ENCODE results near the gene KCNQ1.

KCNQ1 gene

DNA sequence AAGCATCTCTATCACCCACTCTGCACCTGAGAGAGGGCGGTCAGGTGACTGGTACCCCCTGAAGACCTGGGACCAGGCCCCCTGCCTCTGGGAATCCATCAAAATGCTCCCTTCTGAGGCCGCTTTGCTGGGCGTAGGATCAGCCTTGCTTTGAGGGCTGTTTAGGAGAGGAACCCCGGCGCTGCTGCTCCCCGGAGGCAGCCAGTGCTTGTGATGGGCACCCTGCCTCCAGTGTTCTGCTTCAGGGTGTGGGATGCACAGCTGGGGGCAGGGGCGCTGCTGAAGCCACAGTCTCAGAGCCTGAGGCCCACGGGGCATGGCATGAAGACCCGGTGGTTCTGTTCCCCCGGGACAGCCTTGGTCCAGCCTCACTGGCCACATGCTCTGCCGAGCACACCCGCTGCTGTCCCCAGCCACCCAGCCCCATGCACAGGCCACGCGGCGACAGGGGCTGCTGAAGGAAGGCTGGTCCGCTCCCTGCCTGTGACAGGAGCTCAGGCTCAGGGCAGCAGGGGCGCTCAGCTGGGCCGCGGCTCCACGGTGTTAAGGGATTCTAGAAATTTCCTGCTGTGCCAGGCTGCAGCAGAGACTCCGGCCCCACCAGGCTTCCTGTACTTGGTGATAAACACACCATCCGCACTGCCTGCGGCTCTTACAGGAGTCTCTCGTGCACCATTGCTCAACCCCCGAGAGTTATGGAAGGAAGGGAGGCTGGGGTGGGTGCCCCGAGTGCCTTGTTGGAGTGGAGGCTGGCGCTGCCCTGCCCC is 91.0 kb downstream of the KCNQ1 start:
- DNase-seq (ENCODE audit: low spot score), result no peak

GRCh38 chr11:2536440-2536989 is 91.7 kb downstream of the KCNQ1 start:
- DNase-seq (ENCODE audit: low spot score), result no peak

DNA sequence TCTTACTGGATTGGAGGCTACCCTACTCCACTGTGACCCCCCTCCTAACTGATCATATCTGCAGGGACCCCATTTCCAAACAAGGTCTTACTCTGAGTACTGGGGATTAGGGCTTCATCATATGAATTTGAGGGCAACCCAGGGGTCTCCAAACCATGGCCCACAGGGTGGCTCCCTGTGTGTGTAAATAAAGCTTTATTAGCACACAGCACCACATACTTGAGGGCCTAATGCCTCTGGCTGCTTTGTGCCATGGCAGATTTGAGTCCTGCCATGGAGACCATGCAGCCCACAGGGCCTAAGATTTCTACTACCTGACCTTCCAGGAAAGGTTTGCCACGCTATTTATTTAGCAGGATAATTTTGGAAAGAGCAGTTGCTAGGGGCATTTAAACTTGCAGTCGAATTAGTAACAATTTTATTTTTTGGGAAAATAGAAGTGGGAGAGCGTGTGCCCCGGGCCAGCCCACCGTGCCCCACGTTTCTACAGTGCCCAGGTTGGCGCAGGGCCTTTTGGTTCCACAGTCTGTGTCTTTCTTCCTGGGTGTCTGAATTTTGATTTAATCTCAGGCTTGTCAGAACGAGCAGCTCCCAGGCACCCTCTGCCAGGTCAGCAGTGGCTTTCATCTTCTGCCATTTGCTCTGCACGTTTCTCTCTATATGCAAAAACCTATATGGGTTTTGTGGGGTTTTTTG is 92.3 kb downstream of the KCNQ1 start:
- no peak for DNase-seq (ENCODE audit: low spot score)

GRCh38 chr11:2537896-2538724 is 93.3 kb downstream of the KCNQ1 start:
- DNase-seq (ENCODE audit: low spot score), result no peak

DNA sequence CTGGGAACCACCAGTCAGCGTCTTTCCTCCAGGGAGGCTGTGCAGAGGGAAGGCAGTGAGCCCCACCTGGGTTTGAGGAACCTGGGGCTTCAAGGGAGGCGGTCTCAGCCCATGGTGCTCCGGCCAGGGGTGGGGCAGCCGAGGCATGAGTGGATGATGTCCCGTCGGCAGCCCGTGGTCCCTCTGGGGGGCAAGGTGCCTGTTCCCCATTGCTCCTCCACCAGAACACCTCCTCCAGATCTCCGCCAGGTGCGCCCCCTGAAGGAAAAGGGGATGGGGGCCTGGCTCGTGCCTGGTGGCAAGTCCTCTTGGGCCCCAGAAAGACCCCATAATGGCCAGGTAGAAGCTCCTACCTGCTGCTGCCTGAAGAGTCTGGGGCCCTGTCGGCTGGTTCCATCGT is 94.1 kb downstream of the KCNQ1 start:
- DNase-seq (ENCODE audit: low spot score), result no peak

DNA sequence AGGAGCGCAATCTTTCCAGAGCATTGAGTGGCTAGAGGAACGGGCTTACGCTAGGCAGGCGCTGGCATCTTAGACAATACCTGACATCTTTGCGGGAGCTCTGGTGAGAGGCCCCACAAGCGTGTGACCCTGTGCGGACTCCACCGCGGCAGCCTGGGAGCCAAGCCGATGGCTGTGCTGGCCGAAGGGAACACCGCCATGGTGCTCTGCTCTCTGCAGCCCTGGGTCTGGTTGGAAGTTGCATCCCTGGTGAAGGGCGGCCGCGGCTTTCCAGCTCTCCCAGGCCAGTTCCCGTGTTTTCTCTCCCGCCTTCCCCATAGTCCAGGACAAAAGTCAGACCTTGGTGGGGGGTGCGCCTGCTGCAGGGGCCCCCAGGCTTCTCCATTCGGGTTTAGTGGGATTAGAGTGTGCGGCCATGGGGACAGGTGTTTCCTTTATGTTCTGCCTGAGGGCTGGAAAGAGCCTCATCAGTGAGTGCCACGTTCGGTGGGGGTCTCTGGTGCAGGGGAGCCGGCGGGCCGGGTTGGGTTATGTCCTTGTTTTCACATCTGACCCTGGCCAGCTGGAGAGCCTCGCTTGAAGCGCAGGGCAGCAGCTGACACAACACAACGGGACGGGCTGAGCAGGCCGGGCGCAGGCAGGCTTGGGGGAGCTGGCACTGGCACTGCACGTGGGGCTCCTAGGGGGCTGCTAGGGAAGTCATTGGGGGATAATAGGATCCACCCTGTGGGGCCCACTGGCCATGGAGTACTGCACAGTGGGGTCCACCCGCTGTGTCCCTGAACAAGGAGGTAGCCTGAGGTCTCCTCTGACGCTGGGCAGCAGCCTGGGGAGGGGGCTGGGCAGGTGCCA is 94.8 kb downstream of the KCNQ1 start:
- DNase-seq (ENCODE audit: low spot score), result no peak

DNA sequence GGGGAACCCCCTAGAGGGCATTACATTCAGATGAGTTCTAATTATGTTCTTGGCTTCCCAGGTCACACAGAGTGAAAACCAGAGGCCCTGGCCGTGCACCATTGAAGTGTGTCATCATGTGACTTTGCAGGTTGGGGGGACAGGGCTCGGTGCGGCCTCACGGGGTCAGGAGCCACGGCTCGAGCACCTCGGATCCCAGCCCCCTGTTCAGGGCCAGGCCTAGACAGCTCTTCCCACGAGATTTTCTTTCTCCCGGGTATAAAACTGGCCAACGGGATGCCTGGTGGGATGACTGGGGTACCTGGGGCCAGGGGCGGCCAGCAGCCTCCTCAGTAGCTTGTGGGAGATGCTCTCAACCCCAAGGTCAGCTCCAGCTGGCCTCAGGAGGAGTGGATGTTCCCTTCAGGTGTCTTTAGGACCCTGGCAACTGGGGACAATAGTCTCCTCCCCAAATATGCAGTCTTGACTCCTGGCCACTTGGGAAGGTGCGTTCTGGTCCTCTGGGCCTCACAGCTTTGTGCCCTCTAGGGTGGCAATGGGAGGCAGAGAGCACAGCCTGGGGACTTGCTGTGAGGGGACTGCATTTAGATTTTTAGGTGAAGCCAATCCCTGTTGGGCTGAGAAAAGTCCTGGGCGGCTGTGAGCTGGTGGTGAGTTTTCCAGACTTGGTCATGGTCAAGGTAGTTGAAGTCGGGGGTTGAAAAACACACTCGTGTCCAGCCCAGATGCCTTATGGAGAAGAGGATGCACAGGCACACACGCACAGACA is 95.6 kb downstream of the KCNQ1 start:
- no peak for DNase-seq (ENCODE audit: low spot score)

DNA sequence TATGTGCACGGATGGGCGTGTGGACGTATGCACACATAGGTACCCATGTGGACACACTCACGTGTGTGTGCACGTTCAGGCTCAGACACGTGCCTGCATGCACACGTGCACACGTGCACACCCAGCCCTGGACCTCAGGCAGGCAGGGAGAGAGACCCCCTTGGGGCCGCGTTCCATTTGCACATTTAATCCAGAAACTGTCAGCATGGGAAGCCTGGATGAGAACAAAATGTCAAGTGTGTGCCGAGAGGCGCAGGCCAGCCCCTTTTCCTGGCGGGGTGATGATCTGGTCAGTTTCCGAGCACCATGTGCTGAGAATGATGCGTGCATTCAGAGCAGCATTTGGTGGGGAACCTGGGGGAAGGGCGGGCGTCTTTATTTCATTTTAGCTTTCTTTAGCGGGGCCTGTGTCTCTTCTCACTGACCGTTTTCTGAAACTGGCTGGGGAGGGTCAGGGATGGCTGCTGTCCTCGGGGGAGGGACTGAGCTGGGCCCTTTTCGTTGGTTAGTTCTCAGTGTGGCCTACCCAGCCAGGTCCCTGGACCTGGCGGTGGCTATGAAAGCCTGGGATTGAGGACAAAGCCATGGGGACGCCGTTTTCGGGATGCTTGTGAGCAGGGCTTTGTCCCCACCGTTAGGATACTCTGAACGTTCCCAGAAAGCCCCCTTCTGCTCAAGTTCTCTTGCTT is 96.3 kb downstream of the KCNQ1 start:
- no peak for DNase-seq (ENCODE audit: low spot score)

DNA sequence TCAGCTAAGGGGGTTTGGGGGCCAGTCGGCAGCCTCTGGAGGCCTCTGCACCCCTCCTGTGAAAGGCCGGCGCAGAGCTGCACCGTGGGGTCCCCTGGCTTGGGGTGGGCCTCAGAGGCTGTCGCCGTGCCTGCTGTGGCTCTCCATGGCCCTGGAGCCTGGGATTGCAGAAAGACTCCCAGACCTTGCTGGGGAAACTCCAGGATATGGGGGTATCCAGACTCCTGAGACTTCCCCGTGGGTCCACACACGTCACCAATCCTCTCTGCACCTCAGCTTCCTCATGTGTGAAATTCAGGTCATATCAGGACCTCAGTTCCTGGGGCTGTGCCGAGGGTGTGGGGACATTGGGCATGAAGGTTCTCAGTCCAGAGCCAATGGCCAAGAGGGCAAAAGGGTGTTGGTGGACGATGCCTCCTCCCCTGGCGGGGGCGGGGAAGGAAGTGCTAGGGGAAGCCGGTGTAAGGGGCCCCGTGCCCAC is 97.1 kb downstream of the KCNQ1 start:
- no peak for DNase-seq (ENCODE audit: low spot score)

DNA sequence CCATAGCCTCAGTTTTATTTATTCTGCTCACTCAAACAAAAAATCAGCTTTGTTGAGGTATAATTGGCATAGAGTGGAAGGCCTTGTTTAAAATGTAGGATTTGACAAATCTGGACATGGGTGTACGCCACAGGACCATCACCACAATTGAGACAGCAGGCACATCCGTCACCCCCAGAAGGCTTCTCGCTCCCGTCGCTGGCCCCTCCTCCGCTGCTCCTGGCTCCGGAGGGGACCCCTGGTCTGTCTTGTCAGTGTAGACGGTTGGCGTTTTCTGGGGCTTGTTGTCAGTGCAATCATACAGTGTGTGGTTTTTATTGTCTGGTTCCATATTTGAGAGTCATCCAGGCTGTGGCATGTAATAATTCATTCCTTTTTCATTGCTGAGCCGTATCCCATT is 97.6 kb downstream of the KCNQ1 start:
- DNase-seq (ENCODE audit: low spot score), result no peak

DNA sequence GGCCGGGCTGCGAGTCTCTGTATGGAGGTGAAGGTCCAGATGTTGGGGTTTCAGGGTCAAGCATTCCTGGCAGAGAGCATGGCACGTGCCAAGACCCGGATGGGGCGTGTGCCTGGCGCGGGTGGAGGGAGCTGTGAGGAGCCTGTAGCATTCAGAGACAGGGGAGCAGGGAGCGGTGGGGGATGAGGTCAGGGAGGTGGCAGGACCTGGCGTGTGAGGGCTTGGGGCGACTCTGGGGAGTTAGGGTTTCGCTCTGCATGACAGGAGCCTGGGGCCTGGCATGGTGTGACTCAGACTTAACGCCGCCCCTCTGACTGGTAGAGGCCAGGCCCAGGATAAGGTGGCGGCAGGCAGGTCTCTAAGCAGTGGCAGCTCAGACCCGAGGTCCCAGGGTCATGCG is 103.0 kb downstream of the KCNQ1 start:
- no peak for DNase-seq (ENCODE audit: low spot score)

DNA sequence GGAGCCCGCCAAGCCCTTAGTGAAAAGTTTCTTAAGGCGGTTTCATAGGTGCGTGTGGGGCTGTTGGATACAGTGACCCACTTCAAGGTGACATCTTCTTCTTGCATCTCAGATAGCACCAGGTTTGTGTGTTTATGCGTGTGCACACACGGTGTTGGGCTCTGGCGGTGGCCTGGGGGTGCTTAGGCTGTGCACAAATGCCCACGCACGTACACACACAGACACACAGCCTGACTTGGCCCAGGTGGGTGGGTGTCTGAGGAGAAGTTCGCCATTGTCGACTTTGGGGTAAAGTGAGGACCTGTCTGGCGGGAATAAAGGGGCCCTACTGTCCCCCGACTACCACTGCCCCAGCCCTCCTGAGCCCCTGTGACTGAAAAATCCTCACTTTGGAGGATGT is 103.8 kb downstream of the KCNQ1 start:
- DNase-seq (ENCODE audit: low spot score), result no peak

DNA sequence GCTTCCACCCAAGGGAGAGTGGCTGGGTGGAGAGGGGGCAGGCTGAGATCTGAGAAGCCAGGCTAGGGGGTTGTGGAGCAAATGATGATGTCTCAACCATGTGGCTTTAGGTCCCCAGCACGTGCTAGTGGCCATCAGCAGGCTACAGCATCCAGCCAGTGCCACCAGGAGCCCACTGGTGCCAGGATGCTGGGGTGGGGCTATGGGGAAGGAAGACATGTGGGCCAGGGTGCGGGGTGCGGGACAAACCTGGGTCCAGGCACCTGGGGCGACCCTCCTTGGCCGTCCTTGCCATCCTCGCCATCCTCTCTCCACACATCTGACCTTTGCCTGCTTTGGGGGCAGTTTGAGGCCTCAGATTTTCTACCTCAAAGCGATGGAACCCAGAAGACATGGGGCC is 104.3 kb downstream of the KCNQ1 start:
- DNase-seq (ENCODE audit: low spot score), result no peak

DNA sequence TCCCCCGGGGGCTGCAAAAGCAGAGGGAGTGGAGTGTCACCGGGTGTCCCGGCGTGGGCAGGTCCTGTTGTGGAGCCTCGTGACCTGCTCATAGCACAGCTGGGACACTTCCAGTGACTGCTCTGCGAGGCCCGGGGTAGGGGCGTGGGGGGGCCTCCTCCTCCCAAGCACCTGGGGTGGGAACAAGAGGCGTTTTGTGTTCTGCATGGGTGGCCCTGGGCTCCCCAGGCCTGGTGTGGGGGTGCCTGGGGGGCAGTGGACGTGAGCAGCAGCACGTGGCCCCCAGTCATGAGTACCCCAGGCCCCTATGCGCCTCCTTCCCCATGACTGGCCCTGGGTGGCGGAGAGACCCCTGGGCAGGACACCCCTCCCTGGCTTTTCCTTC is 104.7 kb downstream of the KCNQ1 start:
- DNase-seq (ENCODE audit: low spot score), result no peak

DNA sequence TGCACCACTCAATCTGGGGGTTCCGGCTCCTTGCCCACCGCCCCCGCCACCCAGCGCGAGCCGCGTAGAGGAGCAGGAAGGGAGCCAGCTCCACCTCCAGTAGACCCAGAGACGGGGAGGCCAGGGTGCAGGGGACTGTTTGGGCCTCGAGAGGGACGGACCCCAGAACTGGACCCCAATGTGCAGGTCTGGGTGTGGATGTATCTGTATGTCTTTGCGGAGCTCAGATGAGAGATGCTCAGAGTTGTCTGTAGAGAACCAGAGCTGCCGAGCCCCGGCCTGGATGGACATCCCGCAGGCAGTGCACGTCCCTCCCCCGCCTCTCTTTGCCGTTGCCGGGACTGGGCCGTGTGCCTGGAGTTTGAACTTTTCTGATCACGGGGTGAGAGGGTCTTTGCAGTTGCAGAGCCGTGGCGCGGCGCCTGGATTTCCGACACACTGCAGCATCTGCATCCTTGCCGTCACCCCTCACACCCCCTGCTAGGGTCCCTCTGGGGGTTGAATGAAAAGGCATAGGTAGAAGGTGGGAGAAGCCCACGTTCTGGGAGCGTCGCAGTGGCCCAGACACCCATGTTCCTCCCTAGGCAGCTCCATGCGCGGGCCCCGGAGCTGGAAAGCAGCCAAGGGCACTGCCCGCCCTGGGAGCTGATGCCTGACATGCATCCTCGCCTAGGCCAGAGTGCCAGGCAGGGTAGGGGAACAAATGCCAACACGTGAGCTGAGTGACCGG is 105.2 kb downstream of the KCNQ1 start:
- no peak for DNase-seq (ENCODE audit: low spot score)

- no peak for DNase-seq (ENCODE audit: low spot score)
Measured at GRCh38 chr11:2550606-2550970, 105.8 kb downstream of the KCNQ1 start.

- no peak for DNase-seq (ENCODE audit: low spot score)
Measured at GRCh38 chr11:2551131-2551530, 106.3 kb downstream of the KCNQ1 start.

GRCh38 chr11:2552210-2552609 is 107.4 kb downstream of the KCNQ1 start:
- DNase-seq (ENCODE audit: low spot score), result no peak

- DNase-seq (ENCODE audit: low spot score), result no peak
Measured at GRCh38 chr11:2553198-2553597, 108.4 kb downstream of the KCNQ1 start.

- no peak for DNase-seq (ENCODE audit: low spot score)
Measured at GRCh38 chr11:2553886-2554285, 109.1 kb downstream of the KCNQ1 start.

Measured in AG08395 (cell line).